SK-N-SH (cell line): ENCODE results near the gene TAP1. TPM values are rescaled to one million over a fixed set of nuclear protein-coding genes. Genes with fewer than 3 reads are reported as not detected.

Source experiments
- CTCF ChIA-PET: fragments of 300-600, 350-600 bp; formaldehyde crosslinking; extraction: SDS; loops from one replicate; lab custom pipeline; 2021; lab: Yijun Ruan, JAX
- POLR2A ChIA-PET: fragments of 350-600 bp; sonication (Branson Sonifier 250); formaldehyde crosslinking; extraction: SDS; loops from one replicate; lab custom pipeline; 2020; ENCODE audit warnings: antibody characterized with exemption, inconsistent platforms; lab: Yijun Ruan, JAX
- DNase-seq: peaks from one replicate; pipeline ENCODE4 v3.0.0; 2012
- H2AFZ ChIP-seq: fragments of 200-600 bp; sonication (generic); 2 replicates; pipeline ENCODE4 v1.8.1; 2016; ENCODE audit warnings: antibody characterized with exemption, mild to moderate bottlenecking, low read depth
- H3F3A ChIP-seq: fragments of 200-600 bp; sonication (generic); replicated peaks from 2 replicates; pipeline ENCODE3; 2016; ENCODE audit warnings: antibody characterized with exemption, mild to moderate bottlenecking; ENCODE audit not compliant: insufficient read depth
- H3K27ac ChIP-seq, 2 experiments: fragments of 200-500 bp in 1 of 2; fragments of 200-600 bp in 1 of 2; sonication (Bioruptor generic) in 1 of 2; sonication (generic), shearing (Covaris generic) in 1 of 2; 2 replicates each; pipeline versions ENCODE4 v1.5.1 to v1.6.1; 2014 to 2016; ENCODE audit warnings: low read depth in 2 of 2, inconsistent platforms in 1 of 2, low read length in 1 of 2, mild to moderate bottlenecking in 1 of 2, mixed read lengths in 1 of 2
- H3K27me3 ChIP-seq: fragments of 200-600 bp; sonication (generic), shearing (Covaris generic); 2 replicates; pipeline ENCODE4 v1.6.1; 2016; ENCODE audit warnings: mixed run types; ENCODE audit not compliant: insufficient read depth
- H3K36me3 ChIP-seq, 2 experiments: fragments of 200-500 bp in 1 of 2; fragments of 200-600 bp in 1 of 2; sonication (Bioruptor generic) in 1 of 2; sonication (generic) in 1 of 2; replicated peaks in 1 of 2; 2 replicates each; pipeline versions ENCODE3 to v1.5.1; 2014 to 2016; ENCODE audit warnings: low read length in 1 of 2, mild to moderate bottlenecking in 1 of 2; ENCODE audit not compliant: insufficient read depth in 2 of 2, control insufficient read depth in 1 of 2
- H3K4me1 ChIP-seq, 2 experiments: fragments of 200-500 bp in 1 of 2; fragments of 200-600 bp in 1 of 2; sonication (Bioruptor generic) in 1 of 2; sonication (generic), shearing (Covaris generic) in 1 of 2; 2 replicates each; pipeline versions ENCODE4 v1.5.1 to v1.6.1; 2014 to 2016; ENCODE audit warnings: low read depth in 1 of 2, low read length in 1 of 2, mixed run types in 1 of 2; ENCODE audit not compliant: insufficient read depth in 2 of 2, control insufficient read depth in 1 of 2
- H3K4me2 ChIP-seq: fragments of 200-600 bp; sonication (generic), shearing (Covaris generic); 2 replicates; pipeline ENCODE4 v1.6.1; 2017; ENCODE audit warnings: mixed run types
- H3K4me3 ChIP-seq, 2 experiments: fragments of 200-500 bp in 1 of 2; fragments of 200-600 bp in 1 of 2; sonication (Bioruptor generic) in 1 of 2; sonication (generic), shearing (Covaris generic) in 1 of 2; 2 replicates each; pipeline versions ENCODE4 v1.5.1 to v1.8.1; 2014 to 2016; ENCODE audit warnings: low read depth in 2 of 2, inconsistent platforms in 1 of 2, low read length in 1 of 2, mild to moderate bottlenecking in 1 of 2, mixed read lengths in 1 of 2, moderate library complexity in 1 of 2
- H3K79me2 ChIP-seq: fragments of 200-600 bp; sonication (generic); 2 replicates; pipeline ENCODE4 v1.8.1; 2017; ENCODE audit warnings: mild to moderate bottlenecking; ENCODE audit not compliant: insufficient read depth
- H3K9ac ChIP-seq: fragments of 200-600 bp; sonication (generic); 2 replicates; pipeline ENCODE4 v1.6.1; 2017; ENCODE audit warnings: mixed run types
- H3K9me2 ChIP-seq: fragments of 200-600 bp; sonication (generic); 2 replicates; pipeline ENCODE4 v1.6.1; 2017; ENCODE audit warnings: mixed run types
- H3K9me3 ChIP-seq: fragments of 200-600 bp; sonication (generic); 2 replicates; pipeline ENCODE4 v1.6.1; 2017; ENCODE audit warnings: mixed run types, mild to moderate bottlenecking, moderate library complexity
- H4K20me1 ChIP-seq: fragments of 200-600 bp; sonication (generic); 2 replicates; pipeline ENCODE4 v1.6.1; 2017; ENCODE audit warnings: mild to moderate bottlenecking, mixed run types; ENCODE audit not compliant: insufficient read depth
- ELF1 ChIP-seq: IDR thresholded peaks from 2 replicates; pipeline ENCODE4 v1.4.0; 2012
- FOSL2 ChIP-seq: IDR thresholded peaks from 2 replicates; pipeline ENCODE4 v1.4.0; 2012; ENCODE audit warnings: low read depth, mild to moderate bottlenecking, moderate library complexity, borderline replicate concordance
- FOXM1 ChIP-seq: IDR thresholded peaks from 2 replicates; pipeline ENCODE4 v1.4.0; 2012; ENCODE audit warnings: low read depth, mild to moderate bottlenecking
- GABPA ChIP-seq: IDR thresholded peaks from 2 replicates; pipeline ENCODE4 v1.4.0; 2012; ENCODE audit warnings: low read depth, mild to moderate bottlenecking
- GATA2 ChIP-seq: sonication (generic); formaldehyde crosslinking; IDR thresholded peaks from 2 replicates; pipeline ENCODE4 v1.5.0; 2020; ENCODE audit warnings: mild to moderate bottlenecking, missing genetic modification reagents
- MAX ChIP-seq: IDR thresholded peaks from 2 replicates; pipeline ENCODE4 v1.4.0; 2012; ENCODE audit warnings: low read depth
- MEF2A ChIP-seq: IDR thresholded peaks from 2 replicates; pipeline ENCODE4 v1.4.0; 2012; ENCODE audit warnings: low read depth, borderline replicate concordance
- NFIC ChIP-seq: IDR thresholded peaks from 2 replicates; pipeline ENCODE4 v1.4.0; 2012; ENCODE audit warnings: borderline replicate concordance
- POLR2AphosphoS5 ChIP-seq: IDR thresholded peaks from 2 replicates; pipeline ENCODE4 v1.6.1; 2012; ENCODE audit warnings: low read depth, low read length
- RAD21 ChIP-seq: IDR thresholded peaks from 2 replicates; pipeline ENCODE4 v1.6.1; 2012; ENCODE audit warnings: mild to moderate bottlenecking, low read length
- RXRA ChIP-seq: IDR thresholded peaks from 2 replicates; pipeline ENCODE4 v1.4.0; 2012; ENCODE audit warnings: low read depth, mild to moderate bottlenecking, borderline replicate concordance
- TAF1 ChIP-seq: IDR thresholded peaks from 2 replicates; pipeline ENCODE4 v1.6.1; 2012; ENCODE audit warnings: low read depth, mild to moderate bottlenecking, low read length, moderate library complexity, borderline replicate concordance
- TCF12 ChIP-seq: IDR thresholded peaks from 2 replicates; pipeline ENCODE4 v1.4.0; 2012
- TEAD4 ChIP-seq: IDR thresholded peaks from 2 replicates; pipeline ENCODE4 v1.4.0; 2012; ENCODE audit warnings: mild to moderate bottlenecking, borderline replicate concordance; ENCODE audit not compliant: insufficient read depth
- USF1 ChIP-seq: IDR thresholded peaks from 2 replicates; pipeline ENCODE4 v1.4.0; 2012; ENCODE audit warnings: low read depth, borderline replicate concordance
- YY1 ChIP-seq: IDR thresholded peaks from 2 replicates; pipeline ENCODE4 v1.4.0; 2012; ENCODE audit warnings: low read depth, mild to moderate bottlenecking
- ZBTB33 ChIP-seq: IDR thresholded peaks from 2 replicates; pipeline ENCODE4 v1.4.0; 2012; ENCODE audit warnings: low read depth, borderline replicate concordance
- WGBS: methylation state at CpG from one replicate; pipeline ENCODE4 v1.1.6; 2017; ENCODE audit warnings: low lambda C conversion rate; 5-methylcytosine and 5-hydroxymethylcytosine counted together
- polyA plus RNA-seq, 3 experiments: library from polyadenylated mRNA; depleted of rRNA; stranded (reverse); fragments of >200 nt; gene quantifications; 2 replicates each; pipeline ENCODE4 v1.2.3, GENCODE V29; 2012

Gene TAP1
- polyA plus RNA-seq, 1 of the 3 experiments (the other 2 are of a cell fraction), result 31.1 TPM

GRCh38 chr6:32836873-32837272, 16.6 kb downstream of the TAP1 start:
- Histone ChIP-seq H3K4me1 (peaks cover 0 to 7% of the 10 kb centered on the region in 2 experiments; a peak in 1 of 4 replicates), H3K27ac (no peak overlapping the region), H3K27me3 (no peaks in the 10 kb centered on the region), H3K9me3 (no peaks in the 10 kb centered on the region), H3K36me3 (peaks cover 8 to 19% of the 10 kb centered on the region in 2 experiments), H2AFZ (no peak overlapping the region), H3K4me2 (no peak overlapping the region), H4K20me1 (no peaks in the 10 kb centered on the region), H3F3A (peaks cover 8% of the 10 kb centered on the region), H3K9me2 (no peaks in the 10 kb centered on the region), H3K4me3 (no peak overlapping the region), H3K9ac (no peak overlapping the region), H3K79me2 (no peaks in the 10 kb centered on the region)
- TF ChIP-seq ELF1 (no peak), RXRA (no peak), USF1 (no peak), POLR2AphosphoS5 (no peak), GABPA (no peak), TCF12 (no peak)
- POLR2A ChIA-PET, result no interaction called here
- WGBS, result 88% methylated on average over 2 of the region's 2 CpGs
- CTCF ChIA-PET, result interaction anchor here (2.8 to 6.3 kb wide), 4 partner anchors 9 to 118 kb away, joined by 11 to 223 read pairs (median 99); partner anchors contain the start of genes PSMB9 and TAP1
- no peak for DNase-seq

- no peak overlapping the region for H3K4me3 ChIP-seq
- H3K9ac ChIP-seq, result no peak overlapping the region
- no peak overlapping the region for H2AFZ ChIP-seq
- peaks cover 8% of the 10 kb centered on the region for H3F3A ChIP-seq
- H3K9me2 ChIP-seq, result no peaks in the 10 kb centered on the region
- ChIA-PET POLR2A (no interaction called here), CTCF (interaction anchor here (2.6 kb wide), 1 partner anchor 19 kb away, joined by 7 read pairs; the partner anchor contains the start of genes PSMB9 and TAP1)
- no peak overlapping the region for H3K4me2 ChIP-seq
- 96% methylated on average over 14 of the region's 16 CpGs for WGBS
- peaks cover 0 to 7% of the 10 kb centered on the region in 2 experiments; a peak in 1 of 4 replicates for H3K4me1 ChIP-seq
- TF ChIP-seq MEF2A, result no peak
- no peak for TF ChIP-seq YY1
- no peak for TF ChIP-seq FOXM1
- no peak for TF ChIP-seq MAX
- no peak for TF ChIP-seq NFIC
- TF ChIP-seq ZBTB33, result no peak
- no peak for TF ChIP-seq GATA2 (CRISPR knock-in tag)
- no peak for TF ChIP-seq TEAD4
- no peak for TF ChIP-seq FOSL2
- TF ChIP-seq TAF1, result no peak
- no peak for TF ChIP-seq ELF1
- no peak for TF ChIP-seq RAD21
- no peaks in the 10 kb centered on the region for H4K20me1 ChIP-seq
- no peak for DNase-seq
- H3K9me3 ChIP-seq, result no peaks in the 10 kb centered on the region
- no peaks in the 10 kb centered on the region for H3K79me2 ChIP-seq
- no peaks in the 10 kb centered on the region for H3K27me3 ChIP-seq
- peaks cover 8 to 13% of the 10 kb centered on the region in 2 experiments for H3K36me3 ChIP-seq
- no peak overlapping the region for H3K27ac ChIP-seq
Observed at GRCh38 chr6:32835167-32835893, 18.2 kb downstream of the TAP1 start.
